Upper lobe of left lung (tissue), 4 donors: Measurements from ENCODE around the gene AFAP1L2.

Experiments used
- EP300 ChIP-seq, 4 donors: sonication (generic); formaldehyde crosslinking; IDR thresholded peaks; one replicate each; pipeline ENCODE4 v1.5.1; 2017; ENCODE audit warnings: antibody characterized with exemption in 4 of 4, control low read depth in 2 of 4
- POLR2A ChIP-seq, 4 donors: fragments of 450-650 bp; IDR thresholded peaks; one replicate each; pipeline ENCODE4 v1.5.1; 2016 to 2017; ENCODE audit warnings: antibody characterized with exemption in 4 of 4, mild to moderate bottlenecking in 2 of 4
- POLR2AphosphoS5 ChIP-seq, 2 donors: sonication (generic); formaldehyde crosslinking; IDR thresholded peaks; one replicate each; pipeline ENCODE4 v1.5.1; 2017; ENCODE audit warnings: antibody characterized with exemption in 2 of 2
- TF ChIP-seq, protein P1 (sequence below), 6 experiments: fragments of 450-650 bp in 4 of 6; fragments of 200-600 bp in 2 of 6; sonication (generic) in 2 of 6; IDR thresholded peaks; one replicate each; pipeline ENCODE4 v1.5.1; 2016 to 2019; ENCODE audit warnings: antibody characterized with exemption in 6 of 6

GRCh38 chr10:114278884-114279191 is 125.5 kb downstream of the AFAP1L2 start:
- TF ChIP-seq POLR2A (IDR thresholded peaks at IDR 0.05) (no peak), EP300 (IDR thresholded peaks at IDR 0.05) (no peak), POLR2AphosphoS5 (IDR thresholded peaks at IDR 0.05) (no peak)
- TF ChIP-seq, protein P1, sequence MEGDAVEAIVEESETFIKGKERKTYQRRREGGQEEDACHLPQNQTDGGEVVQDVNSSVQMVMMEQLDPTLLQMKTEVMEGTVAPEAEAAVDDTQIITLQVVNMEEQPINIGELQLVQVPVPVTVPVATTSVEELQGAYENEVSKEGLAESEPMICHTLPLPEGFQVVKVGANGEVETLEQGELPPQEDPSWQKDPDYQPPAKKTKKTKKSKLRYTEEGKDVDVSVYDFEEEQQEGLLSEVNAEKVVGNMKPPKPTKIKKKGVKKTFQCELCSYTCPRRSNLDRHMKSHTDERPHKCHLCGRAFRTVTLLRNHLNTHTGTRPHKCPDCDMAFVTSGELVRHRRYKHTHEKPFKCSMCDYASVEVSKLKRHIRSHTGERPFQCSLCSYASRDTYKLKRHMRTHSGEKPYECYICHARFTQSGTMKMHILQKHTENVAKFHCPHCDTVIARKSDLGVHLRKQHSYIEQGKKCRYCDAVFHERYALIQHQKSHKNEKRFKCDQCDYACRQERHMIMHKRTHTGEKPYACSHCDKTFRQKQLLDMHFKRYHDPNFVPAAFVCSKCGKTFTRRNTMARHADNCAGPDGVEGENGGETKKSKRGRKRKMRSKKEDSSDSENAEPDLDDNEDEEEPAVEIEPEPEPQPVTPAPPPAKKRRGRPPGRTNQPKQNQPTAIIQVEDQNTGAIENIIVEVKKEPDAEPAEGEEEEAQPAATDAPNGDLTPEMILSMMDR (IDR thresholded peaks at IDR 0.05) = no peak
